Liver (tissue), 9 donors: ENCODE results near the gene OSGEP. TPM values are rescaled to one million over a fixed set of nuclear protein-coding genes. Genes with fewer than 3 reads are reported as not detected.

ENCODE experiments used
- DNase-seq: peaks from one replicate; pipeline ENCODE4 v3.0.0-alpha.2; 2017; ENCODE audit warnings: low spot score
- H3K27ac ChIP-seq, 2 donors: one replicate each; pipeline ENCODE4 v1.7.0; 2013; ENCODE audit warnings: inconsistent platforms in 2 of 2, low read length in 2 of 2, control low read depth in 1 of 2, low read depth in 1 of 2, mild to moderate bottlenecking in 1 of 2
- H3K27me3 ChIP-seq, 4 donors: one replicate each; pipeline versions ENCODE4 v1.6.1 to v1.7.0; 2013; ENCODE audit warnings: low read length in 3 of 4, inconsistent platforms in 1 of 4, mild to moderate bottlenecking in 1 of 4, moderate library complexity in 1 of 4; ENCODE audit not compliant: control insufficient read depth in 4 of 4, insufficient read depth in 4 of 4
- H3K36me3 ChIP-seq, 4 donors: one replicate each; pipeline versions ENCODE4 v1.6.1 to v1.7.0; 2013; ENCODE audit warnings: low read length in 3 of 4, mild to moderate bottlenecking in 3 of 4, low read depth in 1 of 4, moderate library complexity in 1 of 4; ENCODE audit not compliant: control insufficient read depth in 4 of 4, insufficient read depth in 3 of 4
- H3K4me1 ChIP-seq, 4 donors: one replicate each; pipeline versions ENCODE4 v1.6.1 to v1.7.0; 2013; ENCODE audit warnings: low read length in 3 of 4, mild to moderate bottlenecking in 3 of 4, moderate library complexity in 1 of 4; ENCODE audit not compliant: control insufficient read depth in 4 of 4, insufficient read depth in 4 of 4
- H3K4me3 ChIP-seq, 3 donors: one replicate each; pipeline versions ENCODE4 v1.6.1 to v1.7.0; 2013; ENCODE audit warnings: low read length in 3 of 3, control low read depth in 1 of 3, low read depth in 1 of 3, mild to moderate bottlenecking in 1 of 3
- H3K9ac ChIP-seq, 2 donors: one replicate each; pipeline ENCODE4 v1.7.0; 2013; ENCODE audit warnings: low read length in 2 of 2, mild to moderate bottlenecking in 2 of 2, moderate library complexity in 2 of 2, control low read depth in 1 of 2, low read depth in 1 of 2
- H3K9me3 ChIP-seq, 4 donors: one replicate each; pipeline versions ENCODE4 v1.6.1 to v1.7.0; 2013; ENCODE audit warnings: low read length in 3 of 4; ENCODE audit not compliant: control insufficient read depth in 4 of 4
- ATF3 ChIP-seq: IDR thresholded peaks from 2 replicates; pipeline ENCODE4 v1.6.1; 2016; ENCODE audit warnings: antibody characterized with exemption
- EGR1 ChIP-seq, 2 donors: IDR thresholded peaks; 2 replicates each; pipeline ENCODE4 v1.6.1; 2016 to 2018; ENCODE audit warnings: antibody characterized with exemption in 2 of 2, low read depth in 2 of 2
- FOXA1 ChIP-seq: IDR thresholded peaks from 2 replicates; pipeline ENCODE4 v1.6.1; 2016; ENCODE audit warnings: antibody characterized with exemption
- FOXA2 ChIP-seq: IDR thresholded peaks from 2 replicates; pipeline ENCODE4 v1.6.1; 2016; ENCODE audit warnings: antibody characterized with exemption
- GABPA ChIP-seq, 2 donors: IDR thresholded peaks in 1 of 2; conservative IDR thresholded peaks in 1 of 2; 2 replicates each; pipeline ENCODE4 v1.6.1; 2016; ENCODE audit warnings: antibody characterized with exemption in 2 of 2, mild to moderate bottlenecking in 1 of 2, moderate library complexity in 1 of 2
- HNF4A ChIP-seq, 2 donors: conservative IDR thresholded peaks; 2 replicates each; pipeline ENCODE4 v1.6.1; 2016; ENCODE audit warnings: antibody characterized with exemption in 2 of 2, mild to moderate bottlenecking in 2 of 2
- HNF4G ChIP-seq: IDR thresholded peaks from 2 replicates; pipeline ENCODE4 v1.6.1; 2016; ENCODE audit warnings: antibody characterized with exemption
- JUND ChIP-seq, 2 donors: IDR thresholded peaks; 2 replicates each; pipeline ENCODE4 v1.6.1; 2016; ENCODE audit warnings: antibody characterized with exemption in 2 of 2
- MAX ChIP-seq: IDR thresholded peaks from 2 replicates; pipeline ENCODE4 v1.6.1; 2016; ENCODE audit warnings: antibody characterized with exemption
- NR2F2 ChIP-seq: IDR thresholded peaks from 2 replicates; pipeline ENCODE4 v1.6.1; 2016; ENCODE audit warnings: antibody characterized with exemption
- RAD21 ChIP-seq, 2 donors: IDR thresholded peaks; 2 replicates each; pipeline ENCODE4 v1.6.1; 2016; ENCODE audit warnings: antibody characterized with exemption in 2 of 2, mild to moderate bottlenecking in 2 of 2
- RXRA ChIP-seq, 2 donors: IDR thresholded peaks; 2 replicates each; pipeline ENCODE4 v1.6.1; 2017 to 2018; ENCODE audit warnings: antibody characterized with exemption in 2 of 2, mild to moderate bottlenecking in 1 of 2
- TAF1 ChIP-seq: conservative IDR thresholded peaks from 2 replicates; pipeline ENCODE4 v1.6.1; 2016; ENCODE audit warnings: antibody characterized with exemption, mild to moderate bottlenecking
- YY1 ChIP-seq: IDR thresholded peaks from 2 replicates; pipeline ENCODE4 v1.6.1; 2016; ENCODE audit warnings: antibody characterized with exemption, mild to moderate bottlenecking
- ZBTB33 ChIP-seq: IDR thresholded peaks from 2 replicates; pipeline ENCODE4 v1.6.1; 2016; ENCODE audit warnings: antibody characterized with exemption
- WGBS: extraction: QIAGEN DNeasy Blood & Tissue Kit; methylation state at CpG from one replicate; pipeline ENCODE4 v1.1.7; 2013; 5-methylcytosine and 5-hydroxymethylcytosine counted together
- polyA plus RNA-seq, 2 donors: library from polyadenylated mRNA; stranded (reverse) in 1 of 2; unstranded in 1 of 2; fragments of 200-250 nt in 1 of 2; fragments of >200 nt in 1 of 2; fragmentation: Nextera tagmentation in 1 of 2; extraction: Ambion mirVana in 1 of 2; gene quantifications; one replicate each; pipeline versions ENCODE4 v1.2.1 to v1.2.3, GENCODE V29; 2013 to 2015
- total RNA-seq, 2 donors: library from RNA; depleted of rRNA; stranded (reverse); fragments of >200 nt; gene quantifications; one replicate each; pipeline ENCODE4 v1.2.3, GENCODE V29; 2014
- TF ChIP-seq, protein P1 (sequence below): fragments of 150-350 bp; IDR thresholded peaks from 2 replicates; pipeline ENCODE4 v1.5.1; 2017; ENCODE audit warnings: improper control_type of control experiment, low read depth, low read length; ENCODE audit not compliant: missing input control
- donor health status: healthy.
- donor health status: healthy.
- donor health status: healthy.
- donor health status: healthy.
- donor health status: healthy.

Gene OSGEP
- total and polyA plus RNA-seq, 4 donors: 18.1 to 39.0 (median 24.8) TPM

- 54% methylated on average over 7 of the region's 7 CpGs for WGBS
- no peak overlapping the region for H3K4me3 ChIP-seq
- H3K4me1 ChIP-seq: peaks cover 0 to 3% (median 0%) of the 10 kb centered on the region in 4 donors
- peaks cover 0 to 2% (median 0%) of the 10 kb centered on the region in 4 donors for H3K27me3 ChIP-seq
- no peaks in the 10 kb centered on the region for H3K9me3 ChIP-seq
- DNase-seq: no peak
- TF ChIP-seq TAF1 (no peak), MAX (no peak), RXRA (IDR thresholded peaks at IDR 0.05) (no peak), RAD21 (IDR thresholded peaks at IDR 0.05) (no peak), YY1 (no peak), FOXA1 (no peak)
- TF ChIP-seq, protein P1, sequence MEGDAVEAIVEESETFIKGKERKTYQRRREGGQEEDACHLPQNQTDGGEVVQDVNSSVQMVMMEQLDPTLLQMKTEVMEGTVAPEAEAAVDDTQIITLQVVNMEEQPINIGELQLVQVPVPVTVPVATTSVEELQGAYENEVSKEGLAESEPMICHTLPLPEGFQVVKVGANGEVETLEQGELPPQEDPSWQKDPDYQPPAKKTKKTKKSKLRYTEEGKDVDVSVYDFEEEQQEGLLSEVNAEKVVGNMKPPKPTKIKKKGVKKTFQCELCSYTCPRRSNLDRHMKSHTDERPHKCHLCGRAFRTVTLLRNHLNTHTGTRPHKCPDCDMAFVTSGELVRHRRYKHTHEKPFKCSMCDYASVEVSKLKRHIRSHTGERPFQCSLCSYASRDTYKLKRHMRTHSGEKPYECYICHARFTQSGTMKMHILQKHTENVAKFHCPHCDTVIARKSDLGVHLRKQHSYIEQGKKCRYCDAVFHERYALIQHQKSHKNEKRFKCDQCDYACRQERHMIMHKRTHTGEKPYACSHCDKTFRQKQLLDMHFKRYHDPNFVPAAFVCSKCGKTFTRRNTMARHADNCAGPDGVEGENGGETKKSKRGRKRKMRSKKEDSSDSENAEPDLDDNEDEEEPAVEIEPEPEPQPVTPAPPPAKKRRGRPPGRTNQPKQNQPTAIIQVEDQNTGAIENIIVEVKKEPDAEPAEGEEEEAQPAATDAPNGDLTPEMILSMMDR: no peak
- H3K9ac ChIP-seq: no peak overlapping the region
- no peaks in the 10 kb centered on the region for H3K36me3 ChIP-seq
- no peak overlapping the region for H3K27ac ChIP-seq
Measured at GRCh38 chr14:20485900-20486299, 31.3 kb upstream of the OSGEP start.

DNA sequence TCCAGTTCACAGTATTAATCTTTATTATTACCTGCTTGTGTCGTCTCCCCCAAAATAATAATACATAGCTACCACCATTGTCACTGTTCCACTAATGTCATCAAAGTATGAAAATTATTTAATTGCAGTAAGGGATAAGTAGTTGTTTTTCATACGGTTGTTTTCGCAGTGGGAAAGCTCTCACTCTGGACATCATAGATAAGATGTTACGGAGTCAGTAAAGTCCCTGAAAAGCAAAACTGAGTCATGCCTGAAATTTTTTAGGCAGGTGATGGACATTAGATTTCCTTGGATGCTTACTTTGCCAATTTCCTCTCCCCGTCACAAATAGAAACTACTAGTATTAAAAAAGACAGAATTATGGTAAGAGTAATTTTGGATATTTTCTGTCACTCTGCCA, 27.8 kb upstream of the OSGEP start:
- TF ChIP-seq HNF4G: no peak
- no peak for TF ChIP-seq RXRA (IDR thresholded peaks at IDR 0.05)
- TF ChIP-seq HNF4A (conservative IDR thresholded peaks at IDR 0.05): no peak
- TF ChIP-seq NR2F2: no peak
- TF ChIP-seq MAX: no peak
- TF ChIP-seq ZBTB33: no peak
- no peak for TF ChIP-seq EGR1 (IDR thresholded peaks at IDR 0.05; ENCODE audit: low read depth in 2 of 2)
- TF ChIP-seq GABPA (IDR thresholded peaks at IDR 0.05 in 1 of 2, conservative IDR thresholded peaks at IDR 0.05 in 1 of 2): no peak
- no peak for TF ChIP-seq ATF3
- no peak for TF ChIP-seq TAF1
- TF ChIP-seq JUND (IDR thresholded peaks at IDR 0.05): no peak
- TF ChIP-seq, protein P1: no peak
- no peak for TF ChIP-seq RAD21 (IDR thresholded peaks at IDR 0.05)
- TF ChIP-seq FOXA1: no peak
- TF ChIP-seq FOXA2: no peak
- WGBS: 89% methylated on average over 5 of the region's 5 CpGs
- H3K4me3 ChIP-seq: no peak overlapping the region
- no peak for DNase-seq
- H3K9ac ChIP-seq: no peak overlapping the region
- no peak overlapping the region for H3K27ac ChIP-seq
- H3K27me3 ChIP-seq: peaks cover 0 to 2% (median 0%) of the 10 kb centered on the region in 4 donors
- H3K4me1 ChIP-seq: peaks cover 0 to 3% (median 1%) of the 10 kb centered on the region in 4 donors
- peaks cover 0 to 7% (median 3%) of the 10 kb centered on the region in 4 donors for H3K36me3 ChIP-seq
- no peaks in the 10 kb centered on the region for H3K9me3 ChIP-seq
